H9 (cell line): Measurements from ENCODE around the gene KMT2B. TPM values are rescaled to one million over a fixed set of nuclear protein-coding genes. Genes with fewer than 3 reads are reported as not detected.

Source experiments
- DNase-seq: peaks from one replicate; pipeline ENCODE4 v3.0.0-alpha.2; 2017
- H2AFZ ChIP-seq: one replicate; pipeline ENCODE4 v1.6.1; 2013; ENCODE audit warnings: mild to moderate bottlenecking, low read length, control low read depth, moderate library complexity
- H2AK5ac ChIP-seq: 2 replicates; pipeline ENCODE4 v1.6.1; 2013; ENCODE audit warnings: low read length, control low read depth, mixed read lengths; ENCODE audit not compliant: insufficient read length
- H2BK120ac ChIP-seq: one replicate; pipeline ENCODE4 v1.6.1; 2013; ENCODE audit warnings: low read depth, mild to moderate bottlenecking, low read length, control low read depth, inconsistent platforms; ENCODE audit not compliant: poor library complexity, severe bottlenecking
- H2BK12ac ChIP-seq: 2 replicates; pipeline ENCODE4 v1.6.1; 2013; ENCODE audit warnings: low read length, control low read depth, mixed read lengths, low read depth; ENCODE audit not compliant: insufficient read length
- H2BK15ac ChIP-seq: 2 replicates; pipeline ENCODE4 v1.6.1; 2013; ENCODE audit warnings: low read depth, low read length, control low read depth
- H2BK20ac ChIP-seq: one replicate; pipeline ENCODE4 v1.6.1; 2013; ENCODE audit warnings: low read depth, mild to moderate bottlenecking, low read length, control low read depth, inconsistent platforms; ENCODE audit not compliant: poor library complexity, severe bottlenecking
- H2BK5ac ChIP-seq: 2 replicates; pipeline ENCODE4 v1.6.1; 2013; ENCODE audit warnings: low read length, control low read depth, mixed read lengths; ENCODE audit not compliant: insufficient read length
- H3K14ac ChIP-seq: 2 replicates; pipeline ENCODE4 v1.6.1; 2013; ENCODE audit warnings: low read length, control low read depth; ENCODE audit not compliant: insufficient read depth
- H3K18ac ChIP-seq: 2 replicates; pipeline ENCODE4 v1.6.1; 2013; ENCODE audit warnings: low read depth, mild to moderate bottlenecking, mixed read lengths, low read length, control low read depth; ENCODE audit not compliant: insufficient read length
- H3K23ac ChIP-seq: 2 replicates; pipeline ENCODE4 v1.6.1; 2013; ENCODE audit warnings: low read length, control low read depth, mixed read lengths, low read depth; ENCODE audit not compliant: insufficient read length
- H3K23me2 ChIP-seq: 2 replicates; pipeline ENCODE4 v1.6.1; 2013; ENCODE audit warnings: low read depth, mild to moderate bottlenecking, mixed read lengths, low read length, control low read depth; ENCODE audit not compliant: insufficient read length, poor library complexity, severe bottlenecking
- H3K27ac ChIP-seq: 2 replicates; pipeline ENCODE4 v1.5.1; 2013; ENCODE audit warnings: low read length, control low read depth, mixed read lengths, low read depth; ENCODE audit not compliant: insufficient read length
- H3K27me3 ChIP-seq: 2 replicates; pipeline ENCODE4 v1.6.1; 2013; ENCODE audit warnings: low read length, control low read depth, inconsistent platforms; ENCODE audit not compliant: insufficient read depth
- H3K4ac ChIP-seq: 2 replicates; pipeline ENCODE4 v1.6.1; 2013; ENCODE audit warnings: low read depth, mild to moderate bottlenecking, control low read depth, inconsistent platforms, low read length, moderate library complexity
- H3K4me1 ChIP-seq: 2 replicates; pipeline ENCODE4 v1.6.1; 2013; ENCODE audit warnings: low read length, control low read depth, inconsistent platforms; ENCODE audit not compliant: insufficient read depth
- H3K4me2 ChIP-seq: 2 replicates; pipeline ENCODE4 v1.6.1; 2013; ENCODE audit warnings: low read length, control low read depth, mixed read lengths; ENCODE audit not compliant: insufficient read length, insufficient read depth
- H3K56ac ChIP-seq: 2 replicates; pipeline ENCODE4 v1.6.1; 2013; ENCODE audit warnings: low read depth, mild to moderate bottlenecking, mixed read lengths, low read length, control low read depth; ENCODE audit not compliant: insufficient read length
- H3K79me1 ChIP-seq: 2 replicates; pipeline ENCODE4 v1.6.1; 2013; ENCODE audit warnings: low read depth, mild to moderate bottlenecking, moderate library complexity, low read length, control low read depth, inconsistent platforms; ENCODE audit not compliant: insufficient read depth, poor library complexity, severe bottlenecking
- H3K79me2 ChIP-seq: 2 replicates; pipeline ENCODE4 v1.6.1; 2013; ENCODE audit warnings: low read length, control low read depth, inconsistent platforms; ENCODE audit not compliant: insufficient read depth
- H3K9ac ChIP-seq: 2 replicates; pipeline ENCODE4 v1.6.1; 2013; ENCODE audit warnings: low read length, control low read depth, mixed read lengths; ENCODE audit not compliant: insufficient read length; ENCODE audit errors: extremely low read depth
- H3K9me3 ChIP-seq: one replicate; pipeline ENCODE4 v1.6.1; 2013; ENCODE audit warnings: low read depth, low read length, inconsistent platforms; ENCODE audit not compliant: control insufficient read depth
- H3T11ph ChIP-seq: one replicate; pipeline ENCODE4 v1.6.1; 2013; ENCODE audit warnings: mild to moderate bottlenecking, low read length, control low read depth, inconsistent platforms
- H4K20me1 ChIP-seq: one replicate; pipeline ENCODE4 v1.6.1; 2013; ENCODE audit not compliant: control insufficient read depth, insufficient read length, insufficient read depth
- H4K5ac ChIP-seq: 2 replicates; pipeline ENCODE4 v1.6.1; 2013; ENCODE audit warnings: low read depth, mild to moderate bottlenecking, mixed read lengths, low read length, control low read depth; ENCODE audit not compliant: insufficient read length
- H4K8ac ChIP-seq: replicated peaks from 2 replicates; pipeline ENCODE4 v1.6.1; 2013; ENCODE audit warnings: low read length, control low read depth, mixed read lengths, low read depth; ENCODE audit not compliant: insufficient read length
- H4K91ac ChIP-seq: 2 replicates; pipeline ENCODE4 v1.6.1; 2013; ENCODE audit warnings: low read depth, mild to moderate bottlenecking, moderate library complexity, mixed read lengths, low read length, control low read depth; ENCODE audit not compliant: insufficient read length
- H3K27ac Mint-ChIP-seq, 3 experiments: 2 replicates in 2 of 3; 3 replicates in 1 of 3; pipeline ENCODE4 v1.8.0; 2020 to 2021; ENCODE audit warnings: mixed read lengths in 3 of 3, mild to moderate bottlenecking in 1 of 3, moderate library complexity in 1 of 3
- H3K27me3 Mint-ChIP-seq: 2 replicates; pipeline ENCODE4 v1.8.0; 2021; ENCODE audit warnings: low read depth, mild to moderate bottlenecking, moderate library complexity, mixed read lengths
- H3K36me3 Mint-ChIP-seq, 3 experiments: 2 replicates in 2 of 3; 3 replicates in 1 of 3; pipeline ENCODE4 v1.8.0; 2020 to 2021; ENCODE audit warnings: low read depth in 3 of 3, mixed read lengths in 3 of 3; ENCODE audit not compliant: insufficient read depth in 1 of 3
- H3K4me1 Mint-ChIP-seq, 2 experiments: 2 replicates each; pipeline ENCODE4 v1.8.0; 2020; ENCODE audit warnings: mixed read lengths in 2 of 2
- H3K4me3 Mint-ChIP-seq, 2 experiments: 2 replicates in 1 of 2; 3 replicates in 1 of 2; pipeline ENCODE4 v1.8.0; 2020 to 2021; ENCODE audit warnings: mild to moderate bottlenecking in 2 of 2, mixed read lengths in 2 of 2, moderate library complexity in 1 of 2
- H3K9me3 Mint-ChIP-seq, 2 experiments: 2 replicates in 1 of 2; 3 replicates in 1 of 2; pipeline ENCODE4 v1.8.0; 2020; ENCODE audit warnings: mild to moderate bottlenecking in 2 of 2, mixed read lengths in 2 of 2, moderate library complexity in 1 of 2
- CTCF ChIP-seq: fragments of 200-600 bp; sonication (generic); conservative IDR thresholded peaks from 3 replicates; pipeline ENCODE4 v1.8.0; 2021; ENCODE audit warnings: antibody characterized with exemption, mild to moderate bottlenecking
- WGBS: extraction: QIAGEN DNeasy Blood & Tissue Kit; methylation state at CpG from one replicate; pipeline ENCODE4 v1.1.7; 2013; ENCODE audit warnings: missing lambda C conversion rate, low lambda C conversion rate, mixed read lengths; ENCODE audit not compliant: insufficient read length; ENCODE audit errors: extremely low coverage; 5-methylcytosine and 5-hydroxymethylcytosine counted together
- total RNA-seq: library from RNA; stranded (reverse); gene quantifications from 2 replicates; pipeline ENCODE4 v1.2.1, GENCODE V29; 2021

Gene KMT2B
- total RNA-seq, 1 experiment from 2014 or later: 47.7 TPM

DNA sequence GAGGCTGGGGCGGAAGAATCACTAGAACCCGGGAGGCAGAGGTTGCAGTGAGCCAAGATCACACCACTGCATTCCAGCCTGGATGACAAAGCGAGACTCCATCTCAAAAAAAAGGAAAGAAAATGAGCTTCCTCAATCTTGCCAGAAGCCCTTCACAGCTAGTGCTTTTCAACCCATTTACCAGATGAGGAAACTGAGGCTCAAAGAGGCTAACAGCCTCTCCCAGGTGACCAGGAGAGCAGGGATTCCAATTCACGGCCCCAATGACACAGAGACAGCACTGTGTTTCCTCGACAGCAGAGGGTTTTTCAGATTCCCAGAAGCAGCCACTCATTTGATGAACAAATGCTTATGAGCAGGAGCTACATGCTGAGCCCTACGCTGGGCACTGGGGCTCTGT is 48.2 kb upstream of the KMT2B start:
- no peak overlapping the region for H3K9ac ChIP-seq
- H3K9me3 Mint-ChIP-seq: no peaks in the 10 kb centered on the region
- H3K27ac Mint-ChIP-seq: no peak overlapping the region; a peak in 1 of 7 replicates
- H3K4me1 Mint-ChIP-seq: peaks cover 4 to 6% of the 10 kb centered on the region in 2 experiments; a peak in 3 of 4 replicates
- H4K5ac ChIP-seq: no peak overlapping the region
- H3K79me1 ChIP-seq: no peaks in the 10 kb centered on the region
- H3K27me3 Mint-ChIP-seq: peaks cover 25% of the 10 kb centered on the region
- H2AFZ ChIP-seq: no peak overlapping the region
- TF ChIP-seq CTCF: no peak
- no peak overlapping the region for H4K91ac ChIP-seq
- DNase-seq: no peak
- H3K23ac ChIP-seq: no peak overlapping the region
- no peak overlapping the region for H2BK20ac ChIP-seq
- H2BK12ac ChIP-seq: no peak overlapping the region
- no peaks in the 10 kb centered on the region for H3K27me3 ChIP-seq
- H3K4ac ChIP-seq: no peak overlapping the region
- H3T11ph ChIP-seq: no peak overlapping the region
- no peaks in the 10 kb centered on the region for H3K9me3 ChIP-seq
- H2AK5ac ChIP-seq: no peak overlapping the region
- no peaks in the 10 kb centered on the region for H3K4me1 ChIP-seq
- H2BK120ac ChIP-seq: no peak overlapping the region
- H3K56ac ChIP-seq: no peak overlapping the region
- no peak overlapping the region for H3K27ac ChIP-seq
- no peak overlapping the region for H4K8ac ChIP-seq
- no peaks in the 10 kb centered on the region for H4K20me1 ChIP-seq
- no peak overlapping the region for H3K4me2 ChIP-seq
- no peak overlapping the region for H2BK5ac ChIP-seq
- H3K36me3 Mint-ChIP-seq: no peaks in the 10 kb centered on the region; a peak in 3 of 7 replicates
- no peak overlapping the region for H3K4me3 Mint-ChIP-seq
- no CpG with 5 or more reads among the region's 6 CpGs for WGBS
- no peak overlapping the region for H3K14ac ChIP-seq
- H3K18ac ChIP-seq: no peak overlapping the region
- H3K79me2 ChIP-seq: no peaks in the 10 kb centered on the region
- H3K23me2 ChIP-seq: peaks cover 8% of the 10 kb centered on the region
- H2BK15ac ChIP-seq: no peak overlapping the region
